ENCODE results near the gene PRR30.
"Not testable (repeated sequence)": the region's sequence is repeated elsewhere in the genome, so short reads cannot be mapped to it uniquely, and the experiment has no call there.

PRR30 gene

DNA sequence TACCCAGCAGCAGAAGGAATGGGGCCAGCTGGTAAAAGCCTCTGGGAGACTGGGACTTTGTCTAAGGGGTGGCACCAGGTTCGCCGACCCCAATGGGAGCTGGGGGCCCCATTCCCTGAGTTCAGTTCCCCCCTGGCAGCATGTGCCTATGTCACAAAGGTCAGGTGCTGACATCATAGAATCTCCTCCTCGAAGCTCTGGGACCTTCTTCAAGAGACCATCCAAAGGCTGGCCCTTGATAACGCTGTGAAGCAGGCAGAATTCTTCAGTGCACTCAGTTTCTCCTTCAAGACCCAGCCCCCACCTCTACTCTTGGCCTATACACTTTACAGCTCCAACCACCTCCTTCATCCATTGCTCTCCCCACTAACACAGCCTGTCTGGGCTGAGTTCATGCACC is at the start of gene PRR30:
PRR30 (minus strand) TSS at position 101 of the 400 bp plus-strand sequence. CDS start 1,081 bp downstream, outside the sequence.
- H3K27me3 Mint-ChIP-seq: peaks cover 6% of the 10 kb centered on the region
- peaks cover 4% of the 10 kb centered on the region for H3K4me1 Mint-ChIP-seq (ENCODE audit: low read depth)
- peaks cover 2% of the 10 kb centered on the region for H3K36me3 Mint-ChIP-seq (ENCODE audit: low read depth)
- DNase-seq: no peak
- no peak within 1 kb of the TSS for H3K4me3 Mint-ChIP-seq
- peaks cover 3% of the 10 kb centered on the region for H3K9me3 Mint-ChIP-seq
- no peak within 1 kb of the TSS for H3K27ac Mint-ChIP-seq

DNA sequence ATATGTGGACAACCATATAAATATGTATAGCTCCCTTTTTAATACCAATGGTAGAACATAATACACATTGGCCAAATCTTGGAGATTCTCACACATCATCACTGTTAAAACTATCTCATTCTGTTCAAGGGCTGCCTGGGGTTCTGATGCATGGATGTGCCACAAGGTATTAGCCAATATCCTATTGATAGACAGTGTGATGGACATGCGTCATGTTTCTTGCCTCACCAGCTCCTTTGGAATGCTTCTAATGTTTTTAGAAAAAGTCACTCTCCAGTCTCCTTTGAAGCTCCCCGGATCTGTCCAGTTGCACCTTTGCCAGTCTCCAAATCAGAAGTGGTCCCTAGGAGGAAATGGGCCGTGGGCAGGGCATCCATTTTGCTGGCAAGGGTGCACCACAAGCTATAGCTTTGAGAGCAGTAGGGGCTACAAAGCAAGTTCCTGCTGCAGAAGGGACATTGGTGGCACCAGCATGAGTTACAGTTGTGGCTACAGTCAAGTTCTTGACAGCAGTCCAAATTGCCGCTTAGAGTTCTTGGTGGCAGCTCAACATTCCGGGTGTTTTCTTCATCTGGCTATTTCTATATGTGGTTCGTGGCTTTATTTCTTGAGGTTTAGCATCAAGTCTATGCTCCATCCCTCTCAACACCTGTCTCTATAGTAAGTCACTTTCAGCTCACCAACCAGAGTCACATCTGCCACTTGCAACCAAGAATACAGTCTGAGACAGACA is 47.6 kb upstream of the PRR30 start:
- Mint-ChIP-seq H3K36me3 (ENCODE audit: low read depth) (no peaks in the 10 kb centered on the region), H3K27me3 (peaks cover 11% of the 10 kb centered on the region), H3K4me1 (ENCODE audit: low read depth) (no peaks in the 10 kb centered on the region), H3K9me3 (no peaks in the 10 kb centered on the region), H3K27ac (no peak overlapping the region), H3K4me3 (no peak overlapping the region)
- no peak for DNase-seq

DNA sequence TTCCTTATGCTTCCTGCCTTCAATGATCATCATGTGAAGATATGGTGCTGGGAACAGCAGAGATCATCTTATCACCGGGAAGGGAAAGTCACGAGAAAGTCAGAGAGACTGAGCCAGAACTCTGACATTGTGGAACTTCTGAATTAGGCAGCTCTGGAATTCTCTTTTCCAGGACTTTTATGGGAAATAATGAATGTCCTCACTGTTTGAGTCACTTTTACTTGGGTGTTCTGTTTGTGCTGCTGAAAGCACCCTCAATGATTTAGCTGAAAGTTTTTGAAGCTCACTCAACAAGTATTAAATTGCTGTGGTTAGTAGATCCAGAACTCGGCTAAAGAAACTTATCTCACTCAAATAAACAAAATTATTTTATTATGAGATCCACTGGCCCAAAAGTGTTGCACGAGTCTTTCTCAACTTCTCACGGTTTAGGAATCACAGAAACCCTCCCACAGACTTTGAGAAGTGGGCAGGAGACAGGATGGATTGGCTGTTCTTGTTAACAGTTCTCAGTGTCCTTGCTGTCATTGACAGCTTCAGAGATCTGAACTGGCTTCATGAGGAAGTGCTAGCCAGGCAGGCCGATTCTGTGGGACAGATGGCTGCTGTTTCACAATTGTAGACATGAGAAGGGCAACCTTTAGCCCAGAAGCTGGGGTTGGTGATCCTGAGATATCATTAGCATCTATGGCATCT is 46.3 kb upstream of the PRR30 start:
- no peak overlapping the region for H3K4me3 Mint-ChIP-seq
- no peak for DNase-seq
- no peaks in the 10 kb centered on the region for H3K4me1 Mint-ChIP-seq (ENCODE audit: low read depth)
- H3K36me3 Mint-ChIP-seq (ENCODE audit: low read depth): no peaks in the 10 kb centered on the region
- H3K9me3 Mint-ChIP-seq: no peaks in the 10 kb centered on the region
- no peak overlapping the region for H3K27ac Mint-ChIP-seq
- H3K27me3 Mint-ChIP-seq: peaks cover 24% of the 10 kb centered on the region

DNA sequence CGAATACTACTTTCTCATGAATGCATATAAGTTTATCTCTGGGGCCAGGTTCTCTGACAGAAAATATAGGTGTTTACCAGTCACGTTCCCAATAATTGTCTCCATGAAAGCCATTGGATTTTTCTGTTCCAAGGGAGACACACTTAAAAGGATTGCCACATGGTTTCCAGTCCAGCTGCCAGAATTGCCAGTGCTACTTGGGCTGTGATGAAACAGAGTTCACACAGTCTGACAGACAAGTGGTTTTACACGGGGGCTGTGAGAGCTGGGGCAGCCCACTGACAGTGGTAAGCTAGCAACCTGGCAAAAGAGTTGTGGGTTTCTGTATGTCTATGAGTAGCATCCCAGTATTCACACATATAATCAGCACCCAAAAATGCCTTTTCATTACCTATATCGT is 44.9 kb upstream of the PRR30 start:
- H3K36me3 Mint-ChIP-seq (ENCODE audit: low read depth): no peaks in the 10 kb centered on the region
- H3K4me1 Mint-ChIP-seq (ENCODE audit: low read depth): no peaks in the 10 kb centered on the region
- no peak overlapping the region for H3K4me3 Mint-ChIP-seq
- peaks cover 34% of the 10 kb centered on the region for H3K27me3 Mint-ChIP-seq
- no peak overlapping the region for H3K27ac Mint-ChIP-seq
- no peaks in the 10 kb centered on the region for H3K9me3 Mint-ChIP-seq
- no peak for DNase-seq

DNA sequence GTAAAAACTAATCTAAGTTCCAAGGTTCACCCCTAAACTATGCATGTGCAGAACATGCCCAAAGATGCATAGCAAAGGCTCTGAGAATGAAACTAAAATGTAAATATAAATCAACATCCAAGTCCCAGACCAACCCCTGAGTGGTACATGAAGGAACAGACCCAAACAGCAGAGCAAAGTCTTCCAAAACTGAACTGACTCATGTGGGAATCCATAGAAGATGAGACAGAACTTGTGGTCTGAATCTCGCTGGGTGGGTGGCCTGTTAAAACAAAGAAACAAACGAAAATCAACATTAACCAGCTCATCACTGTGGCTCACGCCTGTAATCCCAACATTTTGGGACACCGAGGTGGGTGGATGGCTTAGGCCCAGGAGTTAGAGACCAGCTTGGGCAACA is 43.1 kb upstream of the PRR30 start:
- H3K27me3 Mint-ChIP-seq: peaks cover 44% of the 10 kb centered on the region
- no peaks in the 10 kb centered on the region for H3K4me1 Mint-ChIP-seq (ENCODE audit: low read depth)
- H3K9me3 Mint-ChIP-seq: no peaks in the 10 kb centered on the region
- no peak overlapping the region for H3K4me3 Mint-ChIP-seq
- DNase-seq: no peak
- no peak overlapping the region for H3K27ac Mint-ChIP-seq
- H3K36me3 Mint-ChIP-seq (ENCODE audit: low read depth): no peaks in the 10 kb centered on the region

DNA sequence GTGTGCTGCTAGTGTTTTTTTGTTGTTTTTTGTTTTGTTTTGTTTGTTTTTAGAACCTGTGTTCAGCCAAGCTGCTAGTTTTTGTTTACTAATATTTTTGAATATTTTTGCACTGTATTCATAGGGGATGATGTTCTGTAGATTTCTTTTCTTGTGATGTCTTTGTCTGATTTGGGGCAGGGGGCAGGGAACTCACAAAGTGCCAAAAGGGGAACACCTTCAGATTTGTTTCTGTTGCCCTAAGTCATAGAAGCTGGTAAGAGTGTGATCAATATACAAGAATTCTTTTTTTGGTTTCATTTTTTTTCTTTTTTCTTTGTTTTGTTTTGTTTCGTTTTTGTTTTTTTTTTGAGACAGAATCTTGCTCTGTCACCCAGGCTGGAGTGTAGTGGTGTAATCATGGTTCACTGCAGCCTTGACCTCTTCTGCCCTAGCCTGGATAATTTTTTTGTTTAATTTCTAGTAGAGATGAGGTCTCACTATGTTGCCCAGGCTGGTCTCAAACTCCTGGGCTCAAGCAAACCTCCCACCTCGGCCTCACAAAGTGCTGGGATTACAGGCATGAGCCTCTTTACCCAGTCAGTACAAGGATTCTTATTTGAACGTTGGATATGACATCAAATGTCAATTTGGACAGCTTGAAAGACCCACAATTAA is 40.3 kb upstream of the PRR30 start:
- H3K4me3 Mint-ChIP-seq: no peak overlapping the region
- H3K27me3 Mint-ChIP-seq: peaks cover 46% of the 10 kb centered on the region
- no peak overlapping the region for H3K27ac Mint-ChIP-seq
- no peak for DNase-seq
- H3K4me1 Mint-ChIP-seq (ENCODE audit: low read depth): no peaks in the 10 kb centered on the region
- H3K36me3 Mint-ChIP-seq (ENCODE audit: low read depth): no peaks in the 10 kb centered on the region
- no peaks in the 10 kb centered on the region for H3K9me3 Mint-ChIP-seq

DNA sequence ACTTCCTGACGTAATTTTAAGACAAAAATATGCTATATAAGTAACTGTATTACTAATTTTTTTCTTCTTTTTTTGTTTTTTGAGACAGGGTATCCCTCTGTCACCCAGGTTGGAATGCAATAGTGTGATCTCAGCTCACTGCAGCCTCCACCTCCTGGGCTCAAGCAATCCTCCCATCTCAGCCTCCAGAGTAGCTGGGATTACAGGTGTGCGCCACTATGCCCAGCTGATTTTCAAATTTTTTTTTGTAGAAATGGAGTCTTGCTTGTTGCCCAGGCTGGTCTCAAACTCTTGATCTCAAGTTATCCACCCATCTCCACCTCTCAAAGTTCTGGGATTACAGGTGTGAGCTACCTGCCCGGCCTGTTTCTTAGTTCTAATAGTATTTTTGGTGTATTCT is 39.3 kb upstream of the PRR30 start:
- H3K4me3 Mint-ChIP-seq: no peak overlapping the region
- no peak overlapping the region for H3K27ac Mint-ChIP-seq
- peaks cover 44% of the 10 kb centered on the region for H3K27me3 Mint-ChIP-seq
- DNase-seq: no peak
- no peaks in the 10 kb centered on the region for H3K4me1 Mint-ChIP-seq (ENCODE audit: low read depth)
- H3K36me3 Mint-ChIP-seq (ENCODE audit: low read depth): no peaks in the 10 kb centered on the region
- H3K9me3 Mint-ChIP-seq: no peaks in the 10 kb centered on the region

DNA sequence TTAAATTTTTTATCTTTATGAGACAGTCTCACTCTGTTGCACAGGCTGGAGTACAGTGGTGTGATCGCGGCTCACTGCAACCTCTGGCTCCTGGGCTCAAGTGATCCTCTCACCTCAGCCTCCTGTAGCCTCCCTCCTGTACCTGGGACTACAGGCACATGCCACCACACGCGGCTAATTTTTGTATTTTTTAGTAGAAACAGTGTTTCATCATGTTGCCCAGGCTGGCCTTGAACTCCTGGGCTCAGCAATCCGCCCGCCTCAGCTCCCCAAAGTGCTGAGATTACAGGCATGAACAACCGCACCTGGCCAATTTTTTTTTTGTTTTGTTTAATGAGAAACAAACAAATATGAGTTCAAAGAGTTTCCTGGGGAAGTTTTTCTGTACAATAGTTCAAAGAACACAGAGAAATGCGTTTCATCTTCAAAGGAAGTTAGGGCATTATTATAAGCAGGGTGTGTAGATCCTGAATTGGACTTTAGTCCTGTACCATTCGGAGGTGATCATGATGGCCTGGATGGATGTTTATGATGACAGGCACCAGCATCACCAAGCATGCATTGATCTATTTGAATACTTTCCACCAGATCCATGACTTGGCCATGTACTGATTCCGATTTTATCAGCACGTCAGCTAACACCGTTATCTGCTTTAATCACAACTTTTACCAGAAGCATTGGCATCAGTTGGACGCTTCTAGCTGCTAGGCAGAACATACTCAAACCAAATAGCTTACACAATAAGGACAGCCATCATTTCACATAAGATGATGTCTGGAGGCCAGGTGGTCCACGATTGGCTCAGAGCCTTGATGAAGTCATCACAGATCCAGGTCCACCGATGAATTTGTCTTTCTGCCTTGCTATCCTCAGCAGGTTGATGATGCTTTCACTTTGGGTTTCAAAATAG is 38.5 kb upstream of the PRR30 start:
- Mint-ChIP-seq H3K27me3 (peaks cover 43% of the 10 kb centered on the region), H3K4me3 (no peak overlapping the region), H3K4me1 (ENCODE audit: low read depth) (no peaks in the 10 kb centered on the region), H3K36me3 (ENCODE audit: low read depth) (no peaks in the 10 kb centered on the region), H3K27ac (no peak overlapping the region), H3K9me3 (no peaks in the 10 kb centered on the region)
- no peak for DNase-seq

DNA sequence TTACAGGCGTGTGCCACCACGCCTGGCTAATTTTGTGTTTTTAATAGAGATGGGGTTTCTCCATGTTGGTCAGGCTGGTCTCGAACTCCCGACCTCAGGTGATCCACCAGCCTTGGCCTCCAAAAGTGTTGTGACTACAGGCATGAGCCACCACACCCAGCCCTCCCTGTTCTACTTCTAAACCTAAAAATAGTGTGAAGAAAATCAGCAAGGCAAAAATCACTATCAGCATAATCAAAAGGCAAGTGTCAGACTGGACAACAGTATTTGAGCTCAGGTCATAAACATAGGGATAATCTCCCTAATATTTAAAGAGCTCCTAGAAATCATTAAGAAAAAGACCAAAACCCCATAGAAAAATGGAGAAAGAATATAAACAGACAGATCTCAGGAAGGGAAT is 36.6 kb upstream of the PRR30 start:
- not testable (repeated sequence) for H3K9me3 Mint-ChIP-seq; H3K27ac Mint-ChIP-seq; H3K4me3 Mint-ChIP-seq; H3K36me3 Mint-ChIP-seq (ENCODE audit: low read depth); H3K4me1 Mint-ChIP-seq (ENCODE audit: low read depth); DNase-seq
- H3K27me3 Mint-ChIP-seq: peaks cover 31% of the 10 kb centered on the region

DNA sequence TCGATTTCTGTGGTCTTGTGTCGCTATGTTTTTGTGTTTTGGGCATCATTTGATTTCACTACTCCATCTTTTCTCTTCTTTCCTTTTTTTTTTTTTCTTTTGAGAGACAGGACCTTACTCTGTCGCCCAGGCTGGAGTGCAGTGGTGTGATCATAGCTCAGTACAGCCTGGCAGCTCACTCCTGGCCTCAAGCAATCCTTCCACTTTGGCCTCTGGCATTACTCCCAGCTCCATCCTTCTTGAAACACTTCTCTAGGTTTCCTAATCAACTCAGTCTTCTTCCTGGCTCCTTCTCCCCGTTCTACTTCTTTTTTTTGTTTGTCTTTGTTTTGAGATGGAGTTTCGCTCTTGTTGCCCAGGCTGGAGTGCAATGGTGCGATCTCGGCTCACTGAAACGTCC is 36.1 kb upstream of the PRR30 start:
- Mint-ChIP-seq H3K9me3 (no peaks in the 10 kb centered on the region), H3K4me3 (no peak overlapping the region), H3K4me1 (ENCODE audit: low read depth) (no peaks in the 10 kb centered on the region), H3K27ac (no peak overlapping the region), H3K36me3 (ENCODE audit: low read depth) (no peaks in the 10 kb centered on the region), H3K27me3 (peaks cover 31% of the 10 kb centered on the region)
- DNase-seq: no peak

DNA sequence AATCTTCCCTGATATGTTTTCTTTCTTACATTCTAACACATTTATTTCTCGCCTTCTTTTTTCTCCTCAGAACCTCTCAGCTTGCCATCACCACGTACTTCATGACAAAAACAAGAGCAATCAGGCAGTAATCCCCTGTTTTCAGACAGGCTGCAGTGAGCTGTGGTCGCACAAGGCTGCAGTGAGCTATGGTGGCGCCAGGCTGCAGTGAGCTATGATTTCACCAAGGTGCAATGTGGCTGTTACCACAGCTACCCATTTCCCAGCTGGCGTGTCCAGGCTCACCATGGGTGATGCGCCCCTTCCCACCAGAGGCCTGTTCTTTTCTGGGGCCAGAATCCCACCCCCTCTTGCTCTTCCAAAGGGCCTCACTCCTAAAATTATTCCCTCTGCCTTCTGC is 35.4 kb upstream of the PRR30 start:
- no peaks in the 10 kb centered on the region for H3K36me3 Mint-ChIP-seq (ENCODE audit: low read depth)
- no peak overlapping the region for H3K4me3 Mint-ChIP-seq
- peaks cover 30% of the 10 kb centered on the region for H3K27me3 Mint-ChIP-seq
- DNase-seq: no peak
- H3K4me1 Mint-ChIP-seq (ENCODE audit: low read depth): no peaks in the 10 kb centered on the region
- no peak overlapping the region for H3K27ac Mint-ChIP-seq
- no peaks in the 10 kb centered on the region for H3K9me3 Mint-ChIP-seq

DNA sequence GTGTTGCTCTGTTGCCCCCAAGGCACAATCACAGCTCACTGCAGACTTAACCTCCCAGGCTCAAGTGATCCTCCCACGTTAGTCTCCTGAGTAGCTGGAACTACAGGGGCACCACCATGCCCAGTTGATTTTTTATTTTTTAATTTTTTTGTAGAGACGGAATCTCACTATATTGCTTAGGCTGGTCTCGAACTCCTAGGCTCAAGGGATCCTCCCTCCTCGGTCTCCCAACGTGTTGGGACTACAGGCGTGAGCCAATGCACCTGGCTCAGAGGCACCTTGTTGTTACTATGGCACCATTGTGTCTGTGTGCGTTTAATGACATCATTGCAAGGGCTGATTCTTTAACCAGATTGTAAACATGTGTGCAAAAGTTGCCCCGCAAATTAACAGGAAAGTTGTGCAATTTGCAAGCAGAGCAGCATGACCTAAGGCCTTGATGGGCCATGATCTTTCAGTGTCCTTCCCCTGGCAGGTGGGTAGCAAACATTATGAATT is 32.2 kb upstream of the PRR30 start:
- H3K36me3 Mint-ChIP-seq (ENCODE audit: low read depth): no peaks in the 10 kb centered on the region
- H3K4me3 Mint-ChIP-seq: no peak overlapping the region

DNA sequence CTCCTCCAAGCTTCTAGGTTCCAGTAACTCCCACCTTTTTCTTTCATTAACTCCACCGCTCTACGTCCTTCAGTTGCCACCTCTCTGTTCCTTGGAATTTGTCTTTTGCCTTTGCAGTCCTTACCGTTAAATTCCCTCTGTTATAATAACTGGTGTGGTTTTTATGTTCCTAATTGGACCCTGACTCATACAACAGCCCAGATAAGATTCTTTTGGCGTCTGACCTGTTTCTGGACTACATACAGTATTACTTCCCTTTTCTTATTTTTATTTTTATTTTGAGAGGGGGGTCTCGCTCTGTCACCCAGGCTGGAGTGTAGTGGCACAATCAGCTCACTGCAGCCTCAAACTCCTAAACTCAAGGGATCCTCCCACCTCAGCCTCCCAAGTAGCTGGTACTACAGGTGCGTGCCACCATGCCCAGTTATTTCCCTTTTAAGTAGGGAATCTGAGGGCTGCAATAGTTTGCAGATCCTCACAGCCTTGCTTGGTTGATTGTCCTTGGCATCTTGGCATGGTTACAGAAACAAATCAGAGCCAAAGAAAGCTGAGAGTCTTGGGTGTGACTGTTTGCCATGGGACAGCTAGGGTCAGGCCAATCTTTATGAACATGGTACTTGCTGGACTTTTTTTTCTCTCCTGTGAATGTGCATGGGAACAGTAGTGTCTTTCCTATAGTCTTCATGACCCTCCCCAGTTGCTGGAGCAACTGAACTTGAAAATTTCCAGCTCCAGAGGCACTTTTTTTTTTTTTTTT is 31.5 kb upstream of the PRR30 start:
- Mint-ChIP-seq H3K4me1 (ENCODE audit: low read depth) (no peaks in the 10 kb centered on the region), H3K4me3 (no peak overlapping the region), H3K36me3 (ENCODE audit: low read depth) (no peaks in the 10 kb centered on the region), H3K9me3 (no peaks in the 10 kb centered on the region), H3K27me3 (peaks cover 10% of the 10 kb centered on the region), H3K27ac (no peak overlapping the region)
- no peak for DNase-seq

More for the DNA sequence above, 32.2 kb upstream of the PRR30 start:
- H3K9me3 Mint-ChIP-seq: no peaks in the 10 kb centered on the region
- no peaks in the 10 kb centered on the region for H3K4me1 Mint-ChIP-seq (ENCODE audit: low read depth)
- peaks cover 11% of the 10 kb centered on the region for H3K27me3 Mint-ChIP-seq
- no peak for DNase-seq
- H3K27ac Mint-ChIP-seq: no peak overlapping the region

Data from activated T-cell treated with anti-CD3 and anti-CD28 coated beads, Interleukin-2, amount 50 U/mL, for 24 hours (primary cell).